ENCODE results near the gene SEBOX.

- TF ChIP-seq, protein P1, sequence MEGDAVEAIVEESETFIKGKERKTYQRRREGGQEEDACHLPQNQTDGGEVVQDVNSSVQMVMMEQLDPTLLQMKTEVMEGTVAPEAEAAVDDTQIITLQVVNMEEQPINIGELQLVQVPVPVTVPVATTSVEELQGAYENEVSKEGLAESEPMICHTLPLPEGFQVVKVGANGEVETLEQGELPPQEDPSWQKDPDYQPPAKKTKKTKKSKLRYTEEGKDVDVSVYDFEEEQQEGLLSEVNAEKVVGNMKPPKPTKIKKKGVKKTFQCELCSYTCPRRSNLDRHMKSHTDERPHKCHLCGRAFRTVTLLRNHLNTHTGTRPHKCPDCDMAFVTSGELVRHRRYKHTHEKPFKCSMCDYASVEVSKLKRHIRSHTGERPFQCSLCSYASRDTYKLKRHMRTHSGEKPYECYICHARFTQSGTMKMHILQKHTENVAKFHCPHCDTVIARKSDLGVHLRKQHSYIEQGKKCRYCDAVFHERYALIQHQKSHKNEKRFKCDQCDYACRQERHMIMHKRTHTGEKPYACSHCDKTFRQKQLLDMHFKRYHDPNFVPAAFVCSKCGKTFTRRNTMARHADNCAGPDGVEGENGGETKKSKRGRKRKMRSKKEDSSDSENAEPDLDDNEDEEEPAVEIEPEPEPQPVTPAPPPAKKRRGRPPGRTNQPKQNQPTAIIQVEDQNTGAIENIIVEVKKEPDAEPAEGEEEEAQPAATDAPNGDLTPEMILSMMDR (IDR thresholded peaks at IDR 0.05), result no peak
- TF ChIP-seq EZH2 (IDR thresholded peaks at IDR 0.05; ENCODE audit: borderline replicate concordance, insufficient read depth, low read depth, low read length, poor library complexity, severe bottlenecking), result no peak
Measured at GRCh38 chr17:28371245-28372202, 6.5 kb upstream of the SEBOX start, which contains the start of gene SARM1.

All from B cell (primary cell).